Stimulated activated CD4-positive, alpha-beta T cell treated with anti-CD3 and anti-CD28 coated beads, Interleukin-2, amount 100 ng/mL, for 4 hours (primary cell): ENCODE results near the gene SPTY2D1.
"Not testable (repeated sequence)": the region's sequence is repeated elsewhere in the genome, so short reads cannot be mapped to it uniquely, and the experiment has no call there.

Experiments
- DNase-seq: peaks from one replicate; pipeline ENCODE4 v3.0.0-alpha.2; 2020; ENCODE audit warnings: low read depth

Gene SPTY2D1, protein sequence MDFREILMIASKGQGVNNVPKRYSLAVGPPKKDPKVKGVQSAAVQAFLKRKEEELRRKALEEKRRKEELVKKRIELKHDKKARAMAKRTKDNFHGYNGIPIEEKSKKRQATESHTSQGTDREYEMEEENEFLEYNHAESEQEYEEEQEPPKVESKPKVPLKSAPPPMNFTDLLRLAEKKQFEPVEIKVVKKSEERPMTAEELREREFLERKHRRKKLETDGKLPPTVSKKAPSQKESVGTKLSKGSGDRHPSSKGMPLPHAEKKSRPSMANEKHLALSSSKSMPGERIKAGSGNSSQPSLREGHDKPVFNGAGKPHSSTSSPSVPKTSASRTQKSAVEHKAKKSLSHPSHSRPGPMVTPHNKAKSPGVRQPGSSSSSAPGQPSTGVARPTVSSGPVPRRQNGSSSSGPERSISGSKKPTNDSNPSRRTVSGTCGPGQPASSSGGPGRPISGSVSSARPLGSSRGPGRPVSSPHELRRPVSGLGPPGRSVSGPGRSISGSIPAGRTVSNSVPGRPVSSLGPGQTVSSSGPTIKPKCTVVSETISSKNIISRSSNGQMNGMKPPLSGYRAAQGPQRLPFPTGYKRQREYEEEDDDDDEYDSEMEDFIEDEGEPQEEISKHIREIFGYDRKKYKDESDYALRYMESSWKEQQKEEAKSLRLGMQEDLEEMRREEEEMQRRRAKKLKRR

DNA sequence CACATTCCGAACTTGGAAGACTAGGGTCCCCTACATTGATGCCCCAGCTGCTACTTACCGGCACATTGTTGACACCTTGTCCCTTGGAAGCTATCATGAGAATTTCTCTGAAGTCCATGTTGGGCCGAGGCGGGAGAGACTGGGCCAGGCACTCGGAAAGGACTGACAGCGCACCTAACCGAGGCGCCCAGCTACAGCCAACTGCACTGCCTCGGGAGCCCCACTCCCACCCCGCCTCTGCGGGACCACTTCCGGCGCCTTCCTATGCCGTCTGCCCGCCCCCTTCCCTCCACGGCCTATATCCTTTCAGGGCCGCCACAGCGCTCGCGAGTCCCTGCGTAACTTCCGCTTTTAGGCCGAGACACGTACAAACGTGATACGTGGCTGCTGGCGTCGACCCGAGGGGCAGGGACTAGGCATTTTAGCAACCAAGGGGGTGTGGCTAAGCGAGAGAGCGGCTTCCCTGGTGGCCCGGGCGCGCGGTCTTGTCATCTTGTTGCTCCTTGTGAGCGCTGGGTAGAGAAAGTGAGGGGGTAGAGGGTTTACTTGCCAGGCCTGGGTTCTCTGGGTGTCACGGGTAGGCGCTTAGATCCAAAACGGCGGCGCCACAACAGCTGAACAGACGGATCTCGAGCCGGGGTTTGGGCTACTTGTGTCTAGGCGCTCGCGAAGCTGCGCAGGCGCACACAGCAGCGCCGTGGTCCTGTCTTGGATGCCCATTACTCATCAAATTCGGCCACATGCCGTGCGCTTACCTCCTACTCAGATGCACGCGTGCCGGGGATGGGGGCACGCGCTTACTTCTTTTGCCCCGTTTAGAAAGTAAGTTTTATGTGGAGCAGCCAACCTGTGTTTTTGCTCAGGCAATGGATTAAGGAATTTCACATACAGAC lies at the start of gene SPTY2D1:
SPTY2D1 (minus strand) TSS at position 203 of the 893 bp plus-strand sequence; CDS start at position 118, 85 bp downstream.
- peak; percentile 97 for DNase-seq

DNA sequence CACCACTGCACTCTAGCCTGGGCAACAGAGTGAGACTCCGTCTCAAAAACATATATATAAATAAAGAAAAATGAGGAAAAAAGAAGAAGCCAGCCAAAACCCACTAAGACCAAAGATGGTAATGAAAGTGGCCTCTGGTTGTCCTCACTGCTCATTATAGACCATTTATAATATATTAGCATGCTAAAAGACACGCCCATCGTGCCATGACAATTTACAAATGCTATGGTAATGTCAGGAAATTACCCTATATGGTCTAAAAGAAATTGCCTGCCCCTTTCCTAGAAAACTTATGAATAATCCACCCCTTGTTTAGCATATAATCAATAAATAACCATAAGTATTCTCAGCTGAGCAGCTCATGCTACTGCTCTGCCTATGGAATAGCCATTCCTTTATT lies 48.3 kb upstream of the SPTY2D1 start:
- no peak for DNase-seq

DNA sequence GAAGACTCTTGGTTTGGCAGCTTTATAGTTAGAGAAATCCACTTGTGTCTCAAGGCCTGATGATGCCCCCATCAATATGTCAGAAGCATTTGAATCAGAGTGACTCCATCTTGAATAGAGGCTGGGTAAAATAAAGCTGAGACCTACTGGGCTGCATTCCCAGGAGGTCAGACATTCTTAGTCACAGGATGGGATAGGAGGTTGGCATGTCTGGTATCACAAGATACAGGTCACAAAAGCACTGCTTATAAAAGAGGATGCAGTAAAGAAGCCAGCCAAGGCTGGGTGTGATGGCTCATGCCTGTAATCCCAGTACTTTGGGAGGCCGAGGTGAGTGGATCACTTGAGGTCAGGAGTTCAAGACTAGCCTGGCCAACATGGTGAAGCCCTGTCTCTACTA lies 47.8 kb upstream of the SPTY2D1 start:
- not testable (repeated sequence) for DNase-seq

DNA sequence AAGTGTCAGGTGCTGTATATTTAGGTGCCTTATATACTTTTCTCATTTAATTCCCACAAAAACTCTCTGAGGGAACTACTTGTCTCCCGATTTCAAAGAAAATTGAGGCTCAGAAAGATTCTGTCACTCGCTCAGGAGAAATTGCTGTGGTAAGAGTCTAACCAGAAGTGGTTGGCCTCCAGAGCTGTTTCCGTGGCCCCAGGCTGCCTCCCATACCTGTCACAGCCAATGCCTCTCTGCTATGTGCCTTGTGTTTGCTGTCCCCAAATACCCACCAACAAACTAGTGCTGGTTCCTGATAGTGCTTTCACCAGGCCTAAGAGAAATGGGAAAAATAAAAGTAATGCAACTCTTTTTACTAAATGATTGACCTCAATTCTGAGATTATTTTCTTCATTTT lies 43.4 kb upstream of the SPTY2D1 start:
- no peak for DNase-seq

DNA sequence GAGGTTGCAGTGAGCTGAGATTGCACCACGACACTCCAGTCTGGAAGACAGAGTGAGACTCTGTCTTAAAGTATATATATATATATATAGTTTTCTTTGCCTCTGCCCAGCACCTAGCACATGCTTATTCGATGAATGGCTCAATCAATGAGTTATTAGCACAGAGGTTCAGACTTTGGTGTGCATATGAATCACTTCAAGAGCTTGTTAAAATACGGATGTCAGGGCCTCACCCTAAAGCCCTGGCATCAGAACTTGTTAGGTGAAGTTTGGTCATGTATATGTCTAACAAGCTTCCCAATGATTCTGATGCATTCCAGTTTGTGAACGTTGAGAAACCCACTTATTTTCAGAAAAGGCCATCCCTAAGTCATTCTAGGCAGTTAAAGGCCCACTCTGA lies 42.7 kb upstream of the SPTY2D1 start:
- no peak for DNase-seq

DNA sequence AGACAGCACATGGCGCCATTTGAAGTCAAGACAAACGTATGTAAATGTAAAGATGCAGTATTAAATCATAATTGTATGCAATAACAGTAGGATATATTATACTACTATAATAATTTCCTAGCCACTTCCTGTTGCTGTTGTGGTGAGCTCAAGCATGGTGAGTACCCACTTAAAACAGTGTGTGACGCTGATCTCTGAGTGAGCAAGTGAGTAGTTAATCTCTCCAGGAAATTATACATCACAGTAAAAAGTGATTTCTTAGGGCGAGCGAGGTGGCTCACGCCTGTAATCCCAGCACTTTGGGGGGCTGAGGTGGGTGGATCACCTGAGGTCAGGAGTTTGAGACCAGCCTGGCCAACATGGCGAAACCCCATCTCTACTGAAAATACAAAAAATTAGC lies 38.1 kb upstream of the SPTY2D1 start:
- peak; percentile 42 for DNase-seq

DNA sequence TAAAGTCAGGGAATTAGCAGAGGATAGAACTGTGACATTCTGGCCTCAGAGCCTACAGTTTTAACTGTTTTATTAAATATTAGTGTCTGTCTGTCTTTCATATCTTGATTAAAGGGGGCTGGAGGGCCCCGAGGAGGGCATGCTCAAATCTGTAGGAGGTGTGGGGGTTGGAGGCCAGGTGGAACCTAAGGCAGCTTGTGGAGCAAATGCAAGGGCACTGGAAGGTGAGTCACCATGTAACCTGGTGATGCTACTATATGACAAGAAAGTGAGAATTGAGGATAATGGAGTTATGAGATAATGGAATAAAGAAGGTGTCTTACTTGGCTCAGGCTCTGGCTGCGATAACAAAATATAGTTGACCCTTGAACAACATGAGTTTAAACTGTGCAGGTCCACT lies 37.1 kb upstream of the SPTY2D1 start:
- peak; percentile 33 for DNase-seq

DNA sequence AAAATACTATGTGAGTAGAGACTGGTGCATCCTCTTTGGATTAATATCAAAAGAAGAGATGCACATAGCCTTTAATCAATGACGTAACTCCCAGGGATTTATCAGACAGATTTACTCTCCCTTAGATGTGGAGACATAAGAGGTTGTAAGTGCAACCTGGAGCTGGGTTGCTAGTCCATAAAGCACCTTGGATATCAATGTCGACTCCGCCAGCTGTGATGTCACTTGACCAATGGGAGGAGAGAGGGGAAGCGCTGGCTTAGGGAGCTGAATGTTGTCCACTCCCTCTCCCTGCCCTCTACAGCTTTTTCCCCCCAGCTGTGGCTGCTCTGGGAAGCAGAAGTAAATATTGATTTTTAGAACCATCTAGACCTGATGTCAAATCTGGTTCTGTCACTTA lies 35.6 kb upstream of the SPTY2D1 start:
- DNase-seq, result no peak

DNA sequence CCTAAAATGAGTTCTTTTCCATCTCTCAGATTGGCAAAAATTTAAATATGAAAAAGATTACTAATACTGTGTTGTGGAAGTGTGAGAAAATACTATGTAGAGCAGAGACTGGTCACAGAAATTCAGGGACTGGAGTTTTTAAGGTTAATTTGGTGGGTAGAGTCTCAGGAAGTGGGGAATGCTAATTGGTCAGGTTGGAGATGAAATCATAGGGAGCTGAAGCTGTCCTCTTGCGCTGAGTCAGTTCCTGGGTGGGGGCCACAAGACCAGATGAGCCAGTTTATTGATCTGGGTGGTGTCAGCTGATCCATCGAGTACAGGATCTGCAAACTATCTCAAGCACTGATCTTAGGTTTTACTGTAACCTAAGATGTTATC lies 35.1 kb upstream of the SPTY2D1 start:
- no peak for DNase-seq

DNA sequence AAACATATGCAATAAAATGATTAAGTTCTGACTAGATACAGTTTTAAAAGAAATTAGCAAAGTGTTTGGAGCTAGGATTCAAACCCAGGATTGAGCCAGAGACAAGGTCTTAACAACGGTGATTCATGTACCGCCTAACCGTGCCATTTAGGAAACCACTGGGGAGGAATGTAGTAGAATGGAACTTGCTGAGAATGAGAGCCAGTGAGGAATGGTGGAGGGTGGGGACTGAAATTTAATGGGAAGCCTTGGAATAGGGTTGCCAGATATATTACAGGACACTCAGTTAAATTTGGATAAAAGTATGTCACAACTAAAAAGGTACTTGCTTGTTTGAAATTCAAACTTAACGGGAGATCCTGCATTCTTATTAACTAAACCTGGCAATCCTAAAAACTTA lies 34.0 kb upstream of the SPTY2D1 start:
- DNase-seq, result no peak

DNA sequence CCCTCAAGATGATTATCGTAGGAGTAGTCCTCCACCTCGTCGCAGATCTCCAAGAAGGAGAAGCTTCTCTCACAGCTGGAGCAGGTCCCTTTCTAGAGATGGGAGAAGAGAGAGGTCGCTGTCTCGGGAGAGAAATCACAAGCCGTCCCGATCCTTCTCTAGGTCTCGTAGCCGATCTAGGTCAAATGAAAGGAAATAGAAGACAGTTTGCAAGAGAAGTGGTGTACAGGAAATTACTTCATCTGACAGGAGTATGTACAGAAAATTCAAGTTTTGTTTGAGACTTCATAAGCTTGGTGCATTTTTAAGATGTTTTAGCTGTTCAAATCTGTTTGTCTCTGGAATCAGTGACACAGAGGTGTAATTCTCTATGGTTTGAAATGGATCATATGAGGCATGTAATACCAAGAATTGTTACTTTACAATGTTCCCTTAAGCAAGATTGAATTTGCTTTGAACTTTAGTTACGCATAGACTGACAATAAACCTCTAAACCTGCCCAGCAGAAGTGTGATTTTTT lies 31.3 kb upstream of the SPTY2D1 start:
- DNase-seq, result not testable (repeated sequence)

DNA sequence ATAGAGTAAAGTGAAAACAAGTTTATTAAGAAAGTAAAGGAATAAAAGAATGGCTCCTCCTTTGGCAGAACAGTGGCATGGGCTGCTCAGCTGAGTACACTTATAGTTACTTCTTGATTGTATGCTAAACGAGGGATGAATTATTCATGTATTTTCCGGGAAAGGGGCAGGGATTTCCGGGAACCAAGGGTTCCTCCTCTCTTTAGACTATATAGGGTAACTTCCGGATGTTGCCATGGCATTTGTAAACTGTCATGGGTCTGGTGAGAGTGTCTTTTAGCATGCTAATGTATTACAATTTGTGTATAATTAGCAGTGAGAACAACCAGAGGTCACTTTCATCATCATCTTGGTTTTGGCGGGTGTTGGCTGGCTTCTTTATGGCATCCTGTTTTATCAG lies 23.5 kb upstream of the SPTY2D1 start:
- DNase-seq, result no peak

DNA sequence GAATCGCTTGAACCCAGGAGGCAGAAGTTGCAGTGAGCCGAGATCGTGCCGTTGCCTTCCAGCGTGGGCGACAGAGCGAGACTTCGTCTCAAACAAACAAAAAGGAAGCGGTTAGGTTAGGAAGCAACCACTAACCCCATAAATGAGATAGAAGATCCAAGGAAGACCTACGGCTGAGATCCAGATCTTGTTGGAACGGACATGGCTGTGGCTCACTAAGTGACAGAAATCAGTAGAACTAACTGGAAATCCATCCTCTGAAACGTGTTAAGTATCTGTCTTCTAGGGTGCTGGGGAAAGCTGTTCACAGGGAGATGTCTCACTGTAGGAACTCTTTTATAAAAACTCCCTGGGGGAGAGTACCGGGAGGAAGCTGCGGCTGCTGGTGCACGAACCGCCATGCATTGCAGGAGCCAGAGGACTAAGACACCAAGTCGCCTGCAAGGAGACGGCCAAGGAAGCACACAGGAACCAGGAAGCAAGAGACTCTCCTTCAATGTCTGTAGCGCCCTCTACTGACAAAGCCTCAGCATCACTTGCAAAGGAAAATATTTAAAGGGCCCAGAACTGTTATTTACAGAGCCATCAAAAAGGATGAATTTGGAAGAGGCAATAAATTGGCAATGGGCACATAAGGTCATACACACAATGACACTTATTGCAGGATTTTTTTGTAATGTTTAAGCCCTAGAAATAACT lies 16.9 kb upstream of the SPTY2D1 start:
- DNase-seq, result no peak

DNA sequence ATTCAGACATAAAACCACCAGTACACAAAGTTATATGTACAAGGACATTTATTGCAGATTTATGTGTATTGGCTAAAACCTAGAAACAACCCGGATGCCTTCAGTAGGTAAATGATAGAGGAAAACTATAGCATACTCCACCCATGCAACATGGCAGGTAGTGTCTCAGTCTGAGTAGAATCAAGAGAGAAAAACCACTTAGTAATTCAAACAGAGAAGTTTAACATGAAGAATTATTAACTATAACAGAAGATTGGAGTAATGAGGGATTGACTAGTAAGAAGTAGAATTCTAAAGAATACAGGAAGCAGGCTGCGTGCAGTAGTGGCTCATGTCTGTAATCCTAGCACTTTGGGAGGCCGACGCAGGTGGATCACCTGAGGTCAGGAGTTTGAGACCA lies 16.2 kb upstream of the SPTY2D1 start:
- no peak for DNase-seq

DNA sequence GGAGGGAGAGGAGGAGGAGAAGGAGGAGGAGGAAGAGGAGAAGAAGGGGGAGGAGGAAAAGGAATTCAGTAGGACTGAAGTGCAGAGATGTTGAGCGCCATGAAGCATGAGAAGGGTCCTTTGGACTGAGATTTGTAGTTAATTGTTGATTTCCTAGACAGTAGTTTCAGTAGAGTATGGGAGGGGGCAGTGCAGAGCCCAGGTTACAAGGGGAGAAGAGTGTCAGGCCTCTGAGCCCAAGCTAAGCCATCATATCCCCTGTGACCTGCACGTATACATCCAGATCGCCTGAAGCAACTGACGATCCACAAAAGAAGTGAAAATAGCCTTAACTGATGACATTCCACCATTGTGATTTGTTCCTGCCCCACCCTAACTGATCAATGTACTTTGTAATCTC lies 8.9 kb upstream of the SPTY2D1 start:
- not testable (repeated sequence) for DNase-seq

DNA sequence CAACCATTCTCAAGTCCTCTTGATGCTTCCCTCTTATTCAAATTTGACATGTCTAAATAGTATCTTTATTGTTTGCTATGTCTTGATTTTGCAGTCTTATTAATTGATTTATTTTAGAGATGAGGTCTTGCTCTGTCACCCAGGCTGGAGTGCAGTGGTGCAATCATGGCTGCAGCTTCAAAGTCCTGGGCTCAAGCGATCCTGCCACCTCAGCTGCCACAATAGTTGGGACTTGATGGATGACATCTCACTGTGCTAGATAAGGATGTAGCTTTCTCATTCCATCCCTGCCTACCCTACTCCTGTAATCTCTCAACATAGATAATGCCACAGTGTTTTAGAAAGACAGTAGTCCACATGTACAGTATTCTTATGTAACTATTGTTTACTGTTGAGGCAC lies 7.5 kb upstream of the SPTY2D1 start:
- DNase-seq, result no peak

DNA sequence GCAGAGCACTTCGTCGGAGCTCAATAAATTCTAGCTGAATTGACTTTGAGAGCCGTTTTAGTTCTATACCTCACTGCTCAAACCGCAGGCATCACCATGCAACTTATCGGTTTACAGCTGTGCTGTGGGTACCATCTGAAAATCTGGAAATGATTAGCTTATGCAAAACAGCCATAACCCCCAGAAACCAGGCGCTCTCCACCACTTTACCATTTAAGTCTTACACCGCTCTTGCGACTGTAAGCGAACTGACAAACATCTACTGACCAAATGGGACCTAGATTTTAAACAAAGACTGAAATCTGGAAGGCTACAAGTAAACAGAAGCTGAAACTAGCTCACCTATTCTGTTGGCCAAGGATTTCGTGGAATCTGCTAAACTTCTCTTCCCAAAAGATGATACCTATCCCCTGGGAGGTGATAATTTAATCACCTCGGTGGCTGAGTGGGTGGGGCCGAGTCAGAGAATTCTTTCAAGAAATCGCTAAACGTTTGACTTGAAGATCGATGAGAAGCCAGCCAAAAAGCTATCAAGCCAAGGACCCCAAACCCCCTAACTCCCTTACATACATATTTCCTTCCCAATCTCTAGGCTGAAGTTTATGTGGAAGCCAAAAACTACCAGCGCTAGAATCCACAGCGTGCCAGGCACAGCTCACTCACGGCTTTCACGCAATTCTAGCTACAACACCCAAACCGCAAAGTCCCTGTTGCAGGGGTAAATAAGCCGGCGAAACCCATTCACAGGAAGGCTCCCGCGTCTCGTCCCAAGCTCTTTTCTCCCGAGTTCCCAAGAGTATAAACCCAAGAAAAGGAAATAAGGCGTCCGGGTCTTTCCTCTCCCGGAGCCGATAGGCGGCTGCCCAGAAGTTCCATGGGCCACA lies 644 bp downstream of the SPTY2D1 start:
- no peak for DNase-seq

DNA sequence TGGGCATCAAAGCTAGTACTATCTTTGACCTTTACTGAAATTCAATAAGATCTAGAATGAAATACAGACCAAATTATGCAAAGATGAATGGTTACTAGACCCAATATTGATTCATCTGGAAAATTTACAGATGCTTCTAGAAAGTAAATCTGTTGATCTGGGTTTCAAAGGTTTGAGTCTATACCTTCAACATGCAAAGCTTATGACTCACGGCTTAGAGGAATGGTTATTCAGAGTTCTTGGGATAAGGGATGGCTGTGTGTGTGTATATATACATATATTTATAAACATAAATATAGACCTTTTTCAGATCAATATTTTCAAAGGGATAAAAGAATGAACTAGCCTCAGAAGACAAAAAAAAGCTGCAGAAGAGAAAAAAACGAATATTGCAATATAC lies 1.3 kb downstream of the SPTY2D1 start:
- DNase-seq, result no peak

DNA sequence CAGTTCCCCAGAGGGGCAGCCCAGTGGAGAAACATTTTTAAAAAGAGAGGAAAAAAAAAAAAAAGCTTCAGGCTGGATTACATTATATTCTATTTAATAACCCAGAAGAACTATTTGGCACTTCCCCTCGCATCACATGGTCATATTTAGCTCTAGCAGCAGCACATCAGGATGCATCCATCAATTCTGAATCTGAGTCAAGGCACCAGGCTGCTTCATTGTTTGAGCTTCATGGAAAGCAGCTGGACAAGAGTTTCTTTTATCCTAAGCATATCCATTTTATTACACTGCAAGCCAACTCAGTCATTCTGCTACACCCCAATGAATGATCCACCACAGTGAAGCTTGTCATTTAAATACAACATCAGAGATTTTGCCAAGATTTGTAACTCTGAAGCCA lies 10.0 kb downstream of the SPTY2D1 start:
- DNase-seq, result no peak

DNA sequence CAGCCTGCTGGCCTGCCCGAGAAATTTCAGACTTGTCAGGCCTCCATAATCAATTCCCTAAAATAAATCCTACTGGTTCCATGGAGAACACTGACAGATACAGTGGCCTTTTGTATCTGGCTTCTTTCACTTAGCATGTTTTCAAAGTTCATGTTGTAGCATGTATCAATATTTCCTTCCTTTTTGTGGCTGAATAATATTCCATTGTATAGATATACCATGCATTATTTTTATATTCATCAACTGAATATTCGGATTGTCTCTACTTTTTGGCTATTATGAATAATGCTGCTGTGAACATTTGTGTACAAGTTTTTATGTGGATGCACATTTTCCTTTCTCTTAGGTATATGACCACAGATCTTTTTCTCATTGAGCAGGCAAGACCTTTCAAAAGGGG lies 10.4 kb downstream of the SPTY2D1 start:
- DNase-seq, result no peak
